Measurements from ENCODE around the gene BBS12. TPM values are rescaled to one million over a fixed set of nuclear protein-coding genes. Genes with fewer than 3 reads are reported as not detected.
A peak's percentile ranks its signal among the peaks of the same experiment; 100 is the strongest.

The BBS12 gene
- total and polyA plus RNA-seq, 9 of the 15 experiments (the other 6 are each of a cell fraction or from before 2014, with no cell fraction given): 2.7 to 6.5 (median 3.3) TPM

DNA sequence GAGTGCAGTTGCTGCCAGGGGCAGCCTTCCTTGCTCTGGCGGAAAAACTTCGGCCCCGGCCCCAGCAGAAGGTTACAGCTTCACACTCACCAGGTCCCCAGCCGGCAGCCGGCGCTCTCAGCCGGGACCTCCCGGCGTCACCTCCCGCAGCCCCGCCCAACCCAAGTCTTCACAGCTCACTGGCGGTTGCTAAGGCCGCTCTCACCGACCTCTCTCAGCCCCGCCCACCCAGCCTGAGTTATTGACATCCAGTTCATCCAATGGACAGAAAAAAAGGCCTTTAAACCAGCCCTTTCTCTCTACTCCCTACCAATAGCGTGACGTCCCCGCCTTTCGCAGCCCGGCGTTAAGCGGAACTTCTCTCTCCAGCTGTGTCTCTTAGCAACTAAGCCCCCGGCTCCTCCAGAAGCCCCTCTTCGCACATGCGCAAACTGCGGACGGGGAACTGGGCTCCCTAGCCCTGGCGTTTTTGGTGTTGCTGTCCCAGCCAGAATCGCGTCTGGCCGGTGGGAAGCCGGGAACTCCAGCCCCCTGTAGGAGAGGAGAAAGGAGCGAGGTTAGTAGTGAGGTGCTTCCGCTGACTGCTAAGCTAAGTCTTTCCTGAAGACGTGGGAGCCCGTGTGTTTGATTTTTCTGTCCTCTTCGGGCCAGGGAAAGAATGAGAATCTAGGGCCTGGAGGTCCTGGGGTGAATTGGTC lies at the start of gene BBS12 (continued):
- TF ChIP-seq, protein P1, sequence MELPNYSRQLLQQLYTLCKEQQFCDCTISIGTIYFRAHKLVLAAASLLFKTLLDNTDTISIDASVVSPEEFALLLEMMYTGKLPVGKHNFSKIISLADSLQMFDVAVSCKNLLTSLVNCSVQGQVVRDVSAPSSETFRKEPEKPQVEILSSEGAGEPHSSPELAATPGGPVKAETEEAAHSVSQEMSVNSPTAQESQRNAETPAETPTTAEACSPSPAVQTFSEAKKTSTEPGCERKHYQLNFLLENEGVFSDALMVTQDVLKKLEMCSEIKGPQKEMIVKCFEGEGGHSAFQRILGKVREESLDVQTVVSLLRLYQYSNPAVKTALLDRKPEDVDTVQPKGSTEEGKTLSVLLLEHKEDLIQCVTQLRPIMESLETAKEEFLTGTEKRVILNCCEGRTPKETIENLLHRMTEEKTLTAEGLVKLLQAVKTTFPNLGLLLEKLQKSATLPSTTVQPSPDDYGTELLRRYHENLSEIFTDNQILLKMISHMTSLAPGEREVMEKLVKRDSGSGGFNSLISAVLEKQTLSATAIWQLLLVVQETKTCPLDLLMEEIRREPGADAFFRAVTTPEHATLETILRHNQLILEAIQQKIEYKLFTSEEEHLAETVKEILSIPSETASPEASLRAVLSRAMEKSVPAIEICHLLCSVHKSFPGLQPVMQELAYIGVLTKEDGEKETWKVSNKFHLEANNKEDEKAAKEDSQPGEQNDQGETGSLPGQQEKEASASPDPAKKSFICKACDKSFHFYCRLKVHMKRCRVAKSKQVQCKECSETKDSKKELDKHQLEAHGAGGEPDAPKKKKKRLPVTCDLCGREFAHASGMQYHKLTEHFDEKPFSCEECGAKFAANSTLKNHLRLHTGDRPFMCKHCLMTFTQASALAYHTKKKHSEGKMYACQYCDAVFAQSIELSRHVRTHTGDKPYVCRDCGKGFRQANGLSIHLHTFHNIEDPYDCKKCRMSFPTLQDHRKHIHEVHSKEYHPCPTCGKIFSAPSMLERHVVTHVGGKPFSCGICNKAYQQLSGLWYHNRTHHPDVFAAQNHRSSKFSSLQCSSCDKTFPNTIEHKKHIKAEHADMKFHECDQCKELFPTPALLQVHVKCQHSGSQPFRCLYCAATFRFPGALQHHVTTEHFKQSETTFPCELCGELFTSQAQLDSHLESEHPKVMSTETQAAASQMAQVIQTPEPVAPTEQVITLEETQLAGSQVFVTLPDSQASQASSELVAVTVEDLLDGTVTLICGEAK (IDR thresholded peaks at IDR 0.05): peak; percentile 78
- TF ChIP-seq, protein P1 (CRISPR knock-in tag; IDR thresholded peaks at IDR 0.05): no peak
- TF ChIP-seq POLR2A (conservative IDR thresholded peaks at IDR 0.05) (peak; percentile 55; the same call in 1 of the 2 replicates), RBM22 (IDR thresholded peaks at IDR 0.05; ENCODE audit: low read depth, low read length, poor library complexity, severe bottlenecking) (peak; percentile 33), HMGN3 (IDR thresholded peaks at IDR 0.05; ENCODE audit: borderline replicate concordance, extremely low read depth, insufficient read length, low read depth, low read length) (peak; percentile 58), ZKSCAN3 (CRISPR knock-in tag; IDR thresholded peaks at IDR 0.05) (no peak), TEAD4 (IDR thresholded peaks at IDR 0.05; ENCODE audit: low read length) (no peak), TEAD4 (CRISPR knock-in tag; IDR thresholded peaks at IDR 0.05; ENCODE audit: borderline replicate concordance) (no peak)
- TF ChIP-seq, protein P2, sequence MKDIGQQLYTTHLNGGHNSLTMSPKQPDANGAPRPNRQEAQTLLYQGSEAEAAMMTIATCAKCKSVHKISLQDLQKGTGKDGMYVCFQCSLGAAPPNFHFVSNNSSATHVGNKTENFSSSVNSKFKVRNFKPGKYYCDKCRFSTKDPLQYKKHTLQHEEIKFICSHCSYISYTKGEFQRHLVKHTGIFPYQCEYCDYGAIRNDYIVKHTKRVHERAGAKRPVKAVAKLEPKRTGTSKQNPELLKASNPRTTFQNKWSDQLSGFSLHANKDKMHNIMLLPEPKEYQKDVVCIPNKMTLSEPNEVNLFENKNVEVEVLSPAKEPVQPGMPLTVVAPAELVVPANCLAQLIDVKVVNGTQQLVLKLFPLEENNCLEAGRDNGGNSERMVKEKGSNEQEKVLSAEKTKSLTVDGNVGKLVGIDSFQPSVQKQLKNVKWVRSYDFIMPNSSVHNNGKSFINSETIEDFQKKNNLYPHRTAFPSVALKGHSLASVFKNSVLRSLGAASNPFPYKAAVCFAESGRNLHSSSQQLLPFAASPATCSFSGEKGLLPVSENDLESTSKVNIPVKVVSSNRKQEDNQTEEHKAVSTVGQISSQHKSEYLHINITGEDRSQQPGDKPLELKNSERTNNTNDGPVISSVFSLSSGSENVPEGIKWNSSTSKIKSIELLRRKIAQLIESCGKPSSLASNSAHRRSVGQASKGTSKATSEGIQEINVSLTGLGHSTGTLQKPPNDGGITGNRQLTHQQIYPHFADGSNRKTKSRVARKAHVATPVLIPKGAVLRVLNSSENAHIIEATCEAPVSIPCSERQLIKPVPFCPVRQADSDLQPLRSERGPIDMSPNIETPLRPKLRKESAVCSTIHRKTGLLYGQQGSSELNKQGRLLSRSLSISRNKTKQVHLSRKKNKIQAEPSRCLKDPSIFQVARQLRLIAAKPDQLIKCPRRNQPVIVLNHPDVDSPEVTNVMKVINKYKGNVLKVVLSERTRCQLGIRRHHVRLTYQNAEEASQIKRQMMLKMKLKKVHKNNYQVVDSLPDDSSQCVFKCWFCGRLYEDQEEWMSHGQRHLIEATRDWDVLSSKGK (CRISPR knock-in tag; IDR thresholded peaks at IDR 0.05): no peak

All from K562 (cell line).